ENCODE data around the gene RBMS3.

RBMS3 gene

GRCh38 chr3:29922992-29923746 lies 642.3 kb downstream of the RBMS3 start:
- no peak for DNase-seq

- no peak for DNase-seq
Observed at GRCh38 chr3:29924783-29925561, 644.1 kb downstream of the RBMS3 start.

DNA sequence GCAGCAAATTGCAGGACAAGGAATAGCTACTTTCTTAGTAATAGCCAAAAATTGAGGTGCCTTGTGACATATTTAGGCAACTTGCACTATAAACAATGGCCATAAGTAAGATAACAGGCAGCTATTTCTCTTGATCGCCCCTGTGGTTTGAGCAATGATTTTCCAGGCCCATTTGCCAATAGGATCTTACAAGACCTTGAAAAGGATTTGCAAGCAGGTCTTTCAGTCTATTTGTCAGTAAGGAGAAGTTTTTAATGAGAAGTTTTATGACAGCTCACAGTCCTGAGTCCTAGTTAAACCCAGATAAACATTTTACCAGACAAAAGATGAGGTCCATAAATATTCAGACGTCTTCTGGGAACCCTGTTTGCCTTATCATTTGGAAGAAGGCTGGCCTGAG lies 645.5 kb downstream of the RBMS3 start:
- DNase-seq = no peak

GRCh38 chr3:29932696-29933325 lies 651.9 kb downstream of the RBMS3 start:
- no peak for DNase-seq

DNA sequence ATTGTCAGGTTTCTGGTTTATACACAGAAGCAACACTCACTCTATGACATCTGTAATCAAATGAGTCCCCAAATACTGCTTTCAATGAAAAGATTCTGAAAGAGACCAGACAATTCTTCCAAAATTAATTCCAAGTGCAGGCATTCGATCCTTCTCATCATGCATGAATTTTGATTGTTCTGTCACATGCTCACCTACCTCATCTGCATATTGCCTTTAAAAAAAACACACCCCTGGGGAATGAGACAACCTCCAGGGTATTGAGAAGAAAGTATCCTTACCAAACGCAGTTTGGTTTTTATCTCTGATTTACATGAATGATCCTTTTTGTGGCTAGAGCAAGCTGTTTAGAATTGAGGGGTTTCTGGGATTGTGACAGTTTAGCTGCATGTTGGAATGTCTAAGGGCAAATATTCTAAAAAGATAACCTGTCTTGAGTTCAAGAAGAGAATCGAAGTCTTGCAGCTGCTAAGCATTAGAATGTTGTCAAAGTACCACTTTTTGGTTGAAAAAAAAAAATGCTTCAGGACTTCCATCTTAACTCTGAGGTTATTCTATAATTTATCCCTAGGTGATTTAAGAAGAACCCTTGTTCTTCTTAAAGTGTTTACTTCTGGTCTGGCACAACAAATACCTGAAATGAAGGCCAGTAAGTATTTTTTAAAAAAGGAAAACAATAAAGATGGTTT lies 653.1 kb downstream of the RBMS3 start:
- no peak for DNase-seq

GRCh38 chr3:29934751-29935150 lies 653.9 kb downstream of the RBMS3 start:
- no peak for DNase-seq

DNA sequence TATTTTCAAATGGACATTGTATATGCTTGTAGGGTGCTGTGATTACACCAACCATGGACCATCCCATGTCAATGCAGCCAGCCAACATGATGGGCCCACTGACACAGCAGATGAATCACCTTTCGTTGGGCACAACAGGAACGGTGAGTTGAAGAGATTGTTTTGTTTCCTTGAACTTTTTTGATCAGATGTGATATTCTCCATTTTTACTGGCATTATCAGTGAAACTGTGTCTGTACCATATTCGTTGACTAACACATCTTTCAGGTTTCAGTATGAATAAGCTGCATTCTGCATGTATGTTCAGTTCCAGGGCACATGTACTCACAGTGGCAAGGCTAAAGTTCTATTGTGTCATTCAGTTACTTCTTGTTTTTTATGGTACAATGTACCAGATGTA lies 655.2 kb downstream of the RBMS3 start:
- no peak for DNase-seq

GRCh38 chr3:29936766-29937165 lies 655.9 kb downstream of the RBMS3 start:
- DNase-seq = no peak

- no peak for DNase-seq
Observed at GRCh38 chr3:29937185-29937584, 656.3 kb downstream of the RBMS3 start.

GRCh38 chr3:29940759-29941323 lies 660.0 kb downstream of the RBMS3 start:
- DNase-seq = no peak

DNA sequence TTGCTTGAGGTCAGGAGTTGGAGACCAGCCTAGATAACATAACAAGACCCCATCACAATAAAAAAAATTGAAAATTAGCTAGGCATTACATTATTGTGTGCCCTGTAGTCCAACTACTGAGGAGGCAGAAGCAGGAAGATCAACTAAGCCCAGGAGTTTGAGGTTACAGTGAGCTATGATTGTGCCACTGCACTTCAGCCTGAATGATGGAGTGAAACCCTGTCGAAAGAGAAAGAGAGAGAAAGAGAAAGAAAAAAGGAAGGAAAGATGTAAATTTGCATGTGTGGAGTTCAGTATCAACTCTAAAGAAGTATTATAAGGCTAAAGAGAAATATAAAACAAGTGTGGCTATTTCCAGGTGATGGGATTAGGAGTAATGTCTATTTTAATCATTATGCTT lies 661.4 kb downstream of the RBMS3 start:
- no peak for DNase-seq

- DNase-seq = no peak
Observed at GRCh38 chr3:29949131-29949530, 668.3 kb downstream of the RBMS3 start.

GRCh38 chr3:29949940-29950616 lies 669.2 kb downstream of the RBMS3 start:
- DNase-seq = no peak

DNA sequence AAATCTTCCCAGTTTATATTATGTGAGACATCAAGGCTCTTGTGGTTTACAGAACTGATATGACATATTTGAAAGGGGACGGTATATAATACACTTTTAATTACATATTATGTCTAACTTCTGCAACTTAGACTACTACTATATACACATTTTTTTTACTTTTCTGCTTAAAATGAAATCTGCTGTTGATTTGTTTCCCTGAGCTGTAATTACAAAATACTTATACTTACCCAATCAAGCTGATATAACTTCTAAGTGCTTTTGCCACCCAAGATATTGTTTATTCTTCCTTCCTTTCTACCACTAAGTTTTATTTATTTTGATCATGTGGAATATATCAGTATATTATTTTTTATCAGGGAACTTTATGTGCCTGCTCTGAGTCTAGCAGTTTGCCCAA lies 671.6 kb downstream of the RBMS3 start:
- no peak for DNase-seq

DNA sequence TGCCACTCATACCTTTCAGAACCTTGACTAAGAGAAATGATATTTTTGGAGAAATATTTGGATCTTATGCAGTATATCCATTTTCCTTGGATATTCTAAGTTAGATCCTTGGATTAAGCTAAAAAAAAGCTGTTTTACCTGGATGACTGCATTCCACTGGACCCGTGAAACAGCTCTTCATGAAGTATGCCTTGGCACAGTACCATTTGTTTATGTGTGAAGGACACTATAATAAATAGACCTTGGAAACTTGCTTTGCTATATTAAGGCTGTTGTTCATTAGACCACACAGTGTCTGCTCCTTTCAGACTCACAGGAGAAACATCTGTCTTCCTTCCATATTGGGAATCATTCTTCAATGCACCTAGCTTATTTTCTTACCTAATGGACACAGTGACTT lies 674.5 kb downstream of the RBMS3 start:
- no peak for DNase-seq

GRCh38 chr3:29958816-29959215 lies 677.9 kb downstream of the RBMS3 start:
- no peak for DNase-seq

DNA sequence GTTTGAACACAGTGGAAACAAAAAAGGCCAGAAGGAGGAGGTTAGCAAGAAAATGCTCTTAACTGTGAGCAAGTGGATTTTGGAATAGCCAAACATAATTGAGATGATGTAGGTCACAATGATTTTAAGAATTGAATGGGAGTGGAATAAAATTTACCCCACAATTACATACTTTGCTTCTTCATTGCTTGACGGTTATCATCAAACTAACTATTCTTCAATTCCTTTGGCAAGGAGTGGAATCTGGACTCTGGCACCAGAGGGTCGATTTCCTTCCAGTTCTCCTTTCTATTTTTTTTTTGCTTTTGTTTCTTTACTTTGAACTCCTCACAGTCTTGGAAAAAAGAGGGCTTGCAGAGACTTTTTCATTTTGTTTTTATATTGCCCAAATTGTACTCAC lies 691.0 kb downstream of the RBMS3 start:
- no peak for DNase-seq

- DNase-seq = no peak
Observed at GRCh38 chr3:29972320-29972993, 691.6 kb downstream of the RBMS3 start.

GRCh38 chr3:29973763-29974162 lies 692.9 kb downstream of the RBMS3 start:
- no peak for DNase-seq

DNA sequence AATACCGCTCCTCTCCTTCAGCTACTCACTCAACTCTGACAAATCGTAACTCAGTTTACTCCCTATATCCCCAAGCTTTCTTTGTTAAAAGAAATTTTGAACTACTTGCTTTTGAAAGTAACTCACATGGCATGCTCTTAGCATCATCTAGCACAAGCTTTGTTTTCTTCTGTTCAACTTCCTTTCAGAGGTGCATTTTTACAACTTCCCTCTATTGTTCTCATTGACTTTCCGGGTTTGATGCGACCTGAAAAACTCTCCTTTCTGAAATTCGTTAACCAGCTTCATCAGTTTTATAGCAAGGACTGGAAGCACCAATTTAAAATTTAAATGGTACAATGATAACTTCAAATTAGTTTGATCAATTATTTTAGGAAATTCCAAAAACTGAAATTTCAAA lies 696.0 kb downstream of the RBMS3 start:
- DNase-seq = no peak

- DNase-seq = no peak
Observed at GRCh38 chr3:29977360-29977759, 696.5 kb downstream of the RBMS3 start.

DNA sequence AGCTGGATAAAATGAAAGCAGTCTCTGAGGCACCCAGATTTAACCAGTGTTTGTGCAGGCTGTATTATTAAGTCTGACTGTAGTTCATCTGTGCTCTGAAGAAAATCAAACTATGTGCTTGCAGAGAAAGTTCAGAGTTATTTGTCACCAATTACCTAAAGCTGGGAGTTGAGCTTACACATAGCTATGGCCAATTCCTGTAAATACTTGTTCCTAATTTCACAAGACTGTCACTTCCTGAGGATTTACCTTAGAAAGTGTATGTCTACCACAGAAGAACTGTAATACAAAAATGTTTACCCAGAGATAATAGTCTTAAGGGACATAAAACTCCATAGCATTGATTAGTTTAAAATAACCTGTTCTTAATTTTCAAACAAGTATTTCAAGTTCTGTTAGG lies 697.2 kb downstream of the RBMS3 start:
- DNase-seq = no peak

Data from SHP77 treated with DMSO at 0.1 percent for 48 hours (cell line).